Ishikawa (cell line): ENCODE data around the gene NUP43.
A peak's percentile ranks its signal among the peaks of the same experiment; 100 is the strongest.

Source experiments
- CEBPB ChIP-seq: IDR thresholded peaks from 2 replicates; pipeline ENCODE4 v1.6.1; 2012
- CREB1 ChIP-seq: IDR thresholded peaks from 2 replicates; pipeline ENCODE4 v1.6.1; 2012; ENCODE audit warnings: low read depth
- EGR1 ChIP-seq: IDR thresholded peaks from 2 replicates; pipeline ENCODE4 v1.6.1; 2012
- EP300 ChIP-seq: IDR thresholded peaks from 2 replicates; pipeline ENCODE4 v1.6.1; 2012; ENCODE audit warnings: borderline replicate concordance
- FOXM1 ChIP-seq: IDR thresholded peaks from 2 replicates; pipeline ENCODE4 v1.6.1; 2012; ENCODE audit warnings: low read depth, borderline replicate concordance
- NFIC ChIP-seq: IDR thresholded peaks from 2 replicates; pipeline ENCODE4 v1.6.1; 2012
- RAD21 ChIP-seq: IDR thresholded peaks from 2 replicates; pipeline ENCODE4 v1.6.1; 2012; ENCODE audit warnings: low read depth
- TAF1 ChIP-seq: IDR thresholded peaks from 2 replicates; pipeline ENCODE4 v1.6.1; 2012; ENCODE audit warnings: low read depth, mild to moderate bottlenecking
- TCF12 ChIP-seq: IDR thresholded peaks from 2 replicates; pipeline ENCODE4 v1.6.1; 2012; ENCODE audit warnings: low read depth
- TEAD4 ChIP-seq: IDR thresholded peaks from 2 replicates; pipeline ENCODE4 v1.6.1; 2012
- YY1 ChIP-seq: IDR thresholded peaks from 2 replicates; pipeline ENCODE4 v1.6.1; 2012; ENCODE audit warnings: low read depth
- ZBTB7A ChIP-seq: IDR thresholded peaks from 2 replicates; pipeline ENCODE4 v1.6.1; 2012; ENCODE audit warnings: low read depth
- TF ChIP-seq, protein P1 (sequence below): IDR thresholded peaks from 2 replicates; pipeline ENCODE4 v1.6.1; 2012
- TF ChIP-seq, protein P2 (sequence below): IDR thresholded peaks from 2 replicates; pipeline ENCODE4 v1.6.1; 2012; ENCODE audit warnings: low read depth, mild to moderate bottlenecking
- TF ChIP-seq, protein P3 (sequence below): IDR thresholded peaks from 2 replicates; pipeline ENCODE4 v1.6.1; 2012

NUP43 gene

DNA sequence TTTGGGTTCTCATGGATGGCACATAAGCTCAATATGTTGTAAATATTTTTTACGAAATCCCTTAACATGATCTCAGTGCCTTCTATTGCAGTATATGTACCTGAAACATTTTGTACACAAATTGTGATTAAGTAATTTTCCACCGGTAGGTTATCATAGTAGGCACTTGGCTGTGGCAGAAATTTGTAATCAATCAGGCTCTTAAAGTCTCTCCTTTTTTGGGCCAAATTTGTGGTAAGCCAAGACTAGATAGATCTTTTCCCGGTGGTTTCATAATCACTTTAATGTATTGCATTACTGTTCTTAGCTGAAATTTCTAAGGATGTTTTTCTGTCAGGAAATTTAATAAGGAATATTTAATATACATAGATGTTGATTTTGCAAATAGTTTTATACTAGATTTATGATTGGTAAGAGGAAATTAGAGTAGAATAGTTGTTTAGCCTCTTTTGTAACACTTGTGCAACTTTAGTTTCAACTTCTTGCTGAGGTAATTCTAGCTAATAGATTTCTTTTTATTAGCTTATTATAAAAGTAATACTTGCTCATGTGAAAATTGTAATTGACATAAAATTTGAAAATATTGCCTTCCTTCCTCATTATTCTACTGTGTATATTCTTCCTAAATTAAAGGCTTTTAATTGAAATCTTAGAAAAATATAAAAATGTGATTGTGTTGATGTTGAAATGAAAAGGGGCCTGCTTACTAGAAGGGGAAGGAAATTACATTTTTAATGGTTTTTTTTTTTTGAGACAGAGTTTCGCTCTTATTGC lies 6.5 kb upstream of the NUP43 start:
- TF ChIP-seq NFIC = no peak
- TF ChIP-seq, protein P1, sequence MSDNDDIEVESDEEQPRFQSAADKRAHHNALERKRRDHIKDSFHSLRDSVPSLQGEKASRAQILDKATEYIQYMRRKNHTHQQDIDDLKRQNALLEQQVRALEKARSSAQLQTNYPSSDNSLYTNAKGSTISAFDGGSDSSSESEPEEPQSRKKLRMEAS = no peak
- TF ChIP-seq TEAD4 = no peak
- TF ChIP-seq, protein P2, sequence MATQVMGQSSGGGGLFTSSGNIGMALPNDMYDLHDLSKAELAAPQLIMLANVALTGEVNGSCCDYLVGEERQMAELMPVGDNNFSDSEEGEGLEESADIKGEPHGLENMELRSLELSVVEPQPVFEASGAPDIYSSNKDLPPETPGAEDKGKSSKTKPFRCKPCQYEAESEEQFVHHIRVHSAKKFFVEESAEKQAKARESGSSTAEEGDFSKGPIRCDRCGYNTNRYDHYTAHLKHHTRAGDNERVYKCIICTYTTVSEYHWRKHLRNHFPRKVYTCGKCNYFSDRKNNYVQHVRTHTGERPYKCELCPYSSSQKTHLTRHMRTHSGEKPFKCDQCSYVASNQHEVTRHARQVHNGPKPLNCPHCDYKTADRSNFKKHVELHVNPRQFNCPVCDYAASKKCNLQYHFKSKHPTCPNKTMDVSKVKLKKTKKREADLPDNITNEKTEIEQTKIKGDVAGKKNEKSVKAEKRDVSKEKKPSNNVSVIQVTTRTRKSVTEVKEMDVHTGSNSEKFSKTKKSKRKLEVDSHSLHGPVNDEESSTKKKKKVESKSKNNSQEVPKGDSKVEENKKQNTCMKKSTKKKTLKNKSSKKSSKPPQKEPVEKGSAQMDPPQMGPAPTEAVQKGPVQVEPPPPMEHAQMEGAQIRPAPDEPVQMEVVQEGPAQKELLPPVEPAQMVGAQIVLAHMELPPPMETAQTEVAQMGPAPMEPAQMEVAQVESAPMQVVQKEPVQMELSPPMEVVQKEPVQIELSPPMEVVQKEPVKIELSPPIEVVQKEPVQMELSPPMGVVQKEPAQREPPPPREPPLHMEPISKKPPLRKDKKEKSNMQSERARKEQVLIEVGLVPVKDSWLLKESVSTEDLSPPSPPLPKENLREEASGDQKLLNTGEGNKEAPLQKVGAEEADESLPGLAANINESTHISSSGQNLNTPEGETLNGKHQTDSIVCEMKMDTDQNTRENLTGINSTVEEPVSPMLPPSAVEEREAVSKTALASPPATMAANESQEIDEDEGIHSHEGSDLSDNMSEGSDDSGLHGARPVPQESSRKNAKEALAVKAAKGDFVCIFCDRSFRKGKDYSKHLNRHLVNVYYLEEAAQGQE = no peak
- no peak for TF ChIP-seq YY1
- no peak for TF ChIP-seq EGR1
- TF ChIP-seq FOXM1 = no peak
- TF ChIP-seq ZBTB7A = no peak
- no peak for TF ChIP-seq RAD21
- TF ChIP-seq CREB1 = no peak
- TF ChIP-seq TCF12 = no peak
- no peak for TF ChIP-seq EP300

DNA sequence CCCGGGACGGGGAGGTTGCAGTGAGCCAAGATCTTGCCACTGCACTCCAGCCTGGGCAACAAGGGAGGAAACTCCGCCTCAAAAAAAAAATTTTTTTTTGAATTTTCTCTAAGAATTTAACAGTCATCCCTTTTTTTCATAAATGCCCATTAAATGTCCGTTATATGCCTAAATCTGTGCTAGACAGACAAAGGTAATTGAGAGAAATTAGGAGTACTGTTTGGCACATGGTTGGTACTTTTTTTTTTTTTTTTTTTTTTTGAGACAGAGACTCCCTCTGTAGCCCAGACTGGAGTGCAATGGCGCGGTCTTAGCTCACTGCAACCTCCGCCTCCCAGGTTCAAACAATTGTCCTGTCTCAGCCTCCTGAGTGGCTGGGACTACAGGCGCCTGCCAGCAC lies 4.9 kb upstream of the NUP43 start:
- no peak for TF ChIP-seq TEAD4
- no peak for TF ChIP-seq RAD21
- no peak for TF ChIP-seq CREB1
- TF ChIP-seq NFIC = no peak
- no peak for TF ChIP-seq TCF12

DNA sequence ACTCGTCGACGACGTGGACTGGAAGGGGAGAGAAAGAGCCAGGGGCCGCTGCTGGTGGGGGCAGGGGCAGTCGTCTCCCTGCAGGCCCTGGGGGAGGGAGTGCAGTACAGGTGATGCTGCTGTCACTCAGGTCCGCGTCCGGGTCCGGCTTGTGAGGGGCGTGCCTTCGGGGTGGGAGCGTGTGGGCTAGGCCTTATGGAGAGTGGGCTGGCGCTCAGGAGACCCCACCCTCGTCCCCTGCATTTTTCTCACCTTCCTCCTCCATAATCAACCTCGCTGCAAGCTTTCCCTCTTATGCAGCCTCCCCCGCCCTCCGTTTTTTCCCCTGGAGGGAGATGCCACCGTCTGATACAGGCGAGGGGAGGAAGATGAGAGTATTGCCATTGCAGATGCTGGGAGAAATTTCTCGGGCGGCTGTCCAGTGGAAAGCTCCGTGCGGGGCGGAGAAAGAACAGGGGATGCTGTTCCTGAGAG lies 3.8 kb upstream of the NUP43 start:
- TF ChIP-seq NFIC = no peak
- TF ChIP-seq, protein P3, sequence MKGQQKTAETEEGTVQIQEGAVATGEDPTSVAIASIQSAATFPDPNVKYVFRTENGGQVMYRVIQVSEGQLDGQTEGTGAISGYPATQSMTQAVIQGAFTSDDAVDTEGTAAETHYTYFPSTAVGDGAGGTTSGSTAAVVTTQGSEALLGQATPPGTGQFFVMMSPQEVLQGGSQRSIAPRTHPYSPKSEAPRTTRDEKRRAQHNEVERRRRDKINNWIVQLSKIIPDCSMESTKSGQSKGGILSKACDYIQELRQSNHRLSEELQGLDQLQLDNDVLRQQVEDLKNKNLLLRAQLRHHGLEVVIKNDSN = no peak
- no peak for TF ChIP-seq FOXM1
- no peak for TF ChIP-seq CEBPB
- TF ChIP-seq, protein P1 = no peak
- no peak for TF ChIP-seq TEAD4
- no peak for TF ChIP-seq YY1

DNA sequence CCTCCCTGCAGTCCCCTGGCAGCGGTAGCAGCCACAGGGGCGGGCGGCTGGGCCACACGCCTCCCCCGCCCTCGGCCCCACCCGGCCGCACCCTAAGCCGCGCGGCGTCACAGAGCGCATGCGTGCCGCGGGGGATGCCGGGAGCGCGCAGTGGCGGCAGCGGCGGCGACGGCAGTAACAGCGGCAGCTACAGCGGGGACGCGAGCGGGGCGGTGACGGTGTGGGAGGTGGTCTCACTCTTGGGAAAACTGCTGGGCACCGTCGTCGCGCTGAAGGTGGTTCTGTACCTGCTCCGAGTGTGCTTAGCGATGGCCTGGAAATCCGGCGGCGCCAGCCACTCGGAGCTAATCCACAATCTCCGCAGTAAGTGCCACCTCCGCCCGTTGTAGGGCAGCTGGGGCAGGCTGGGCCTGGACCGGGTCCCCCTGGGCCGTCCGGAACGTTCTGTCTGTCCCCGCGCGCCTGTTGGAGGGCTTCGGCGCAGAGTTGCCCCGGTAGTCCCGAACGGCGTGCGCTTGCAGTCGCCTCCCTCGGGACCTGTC lies 3.3 kb upstream of the NUP43 start, which contains the start of gene PCMT1:
TSS of gene PCMT1 (plus strand) at position 148 of the 542 bp plus-strand sequence. CDS start at position 309, 161 bp downstream.
- TF ChIP-seq YY1 (peak; percentile 73; the same call in 1 of the 2 replicates), TCF12 (no peak), EGR1 (0 out of 2 replicates have a peak, but pooled peaks have one; percentile 20), RAD21 (no peak), EP300 (no peak), TAF1 (peak; percentile 83; the same call in 1 of the 2 replicates), TEAD4 (no peak), CEBPB (no peak; the same call in 1 of the 2 replicates)
- TF ChIP-seq, protein P3 = no peak
- TF ChIP-seq, protein P1 = peak; percentile 76

DNA sequence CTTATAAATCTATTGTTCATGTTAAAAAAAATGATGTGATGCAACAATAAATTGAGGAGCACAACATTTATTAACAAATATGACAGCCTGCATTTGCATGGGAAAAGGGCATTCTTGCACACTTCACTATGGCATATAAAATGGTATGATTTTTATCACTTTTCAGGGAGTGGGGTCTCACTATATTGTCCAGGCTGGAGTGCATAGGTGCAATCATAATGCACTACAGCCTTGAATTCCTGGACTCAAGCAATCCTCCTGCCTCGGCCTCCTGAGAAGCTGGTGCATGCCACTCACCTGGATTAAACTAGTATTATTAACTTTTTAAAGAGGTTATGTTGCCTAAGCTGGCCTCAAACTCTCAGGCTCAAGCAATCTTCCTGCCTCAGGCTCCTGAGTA lies 11.4 kb downstream of the NUP43 start:
- TF ChIP-seq EGR1 = no peak
- TF ChIP-seq, protein P1 = no peak
- TF ChIP-seq, protein P2 = no peak

DNA sequence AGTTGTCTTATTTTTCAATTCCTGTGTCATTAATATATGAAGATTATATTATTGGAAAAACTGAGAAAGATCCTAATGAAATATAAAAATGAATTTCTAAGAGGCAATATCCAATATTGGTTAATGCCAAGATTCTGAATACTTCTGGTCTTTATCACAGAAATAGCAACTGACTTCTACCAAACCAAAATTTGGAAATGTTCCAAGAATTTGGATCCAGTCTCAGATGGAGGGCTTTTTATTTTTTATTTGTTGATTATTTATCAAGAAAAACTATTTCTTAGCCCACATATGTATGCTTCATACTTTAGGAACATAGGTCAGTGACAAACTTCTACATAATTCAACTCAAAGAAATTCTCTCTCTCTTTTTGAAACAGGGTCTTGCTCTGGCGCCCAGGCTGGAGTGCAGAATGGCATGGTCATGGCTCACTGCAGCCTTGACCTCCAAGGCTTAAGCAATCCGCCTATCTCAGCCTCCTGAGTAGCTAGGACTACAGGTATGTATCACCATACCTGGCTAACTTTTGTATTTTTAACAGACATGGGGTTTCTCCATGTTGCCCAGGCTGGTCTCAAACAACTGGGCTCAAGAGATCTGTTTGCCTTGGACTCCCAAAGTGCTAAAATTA lies 13.1 kb downstream of the NUP43 start:
- TF ChIP-seq FOXM1 (no peak), CEBPB (no peak), TCF12 (no peak)
- TF ChIP-seq, protein P1 = no peak
